HepG2 (cell line): ENCODE results near the gene HELB. TPM values are rescaled to one million over a fixed set of nuclear protein-coding genes. Genes with fewer than 3 reads are reported as not detected.

ENCODE experiments used
- ATAC-seq: fragments of 200-7000 bp; cut with Tn5 transposase; 3 replicates; pipeline ENCODE4 v1.9.1; 2020; ENCODE audit warnings: mild to moderate bottlenecking, moderate library complexity
- BruUV-seq: library from RNA; stranded (reverse); fragments of 400-500 nt; replicated peaks from 2 replicates; lab custom pipeline; 2021; lab: Mats Ljungman, UMichigan
- CTCF ChIA-PET: fragments of 300-600 bp; formaldehyde crosslinking; extraction: SDS; loops from one replicate; lab custom pipeline; 2021; ENCODE audit warnings: low total read pairs, inconsistent platforms, low intra/inter-chr PET ratio; lab: Yijun Ruan, JAX
- POLR2A ChIA-PET: fragments of 350-600 bp; sonication (Branson Sonifier 250); formaldehyde crosslinking; loops from one replicate; lab custom pipeline; 2020; ENCODE audit warnings: antibody characterized with exemption, inconsistent platforms; lab: Yijun Ruan, JAX
- DNase-seq: peaks from one replicate; pipeline ENCODE4 v3.0.0-alpha.2; 2015; ENCODE audit warnings: low spot score
- FAIRE-seq: peaks from 3 replicates; lab custom pipeline; 2011; peaks lifted over from hg19 to GRCh38; lab: Jason Lieb, UNC
- H2AFZ ChIP-seq: one replicate; pipeline ENCODE4 v1.6.1; 2011; ENCODE audit warnings: low read length, inconsistent platforms
- H3K27ac ChIP-seq: fragments of 300-600 bp; 3 replicates; pipeline ENCODE4 v1.8.0; 2011; ENCODE audit warnings: mixed run types, mild to moderate bottlenecking, mixed read lengths, low read length, inconsistent platforms; ENCODE audit not compliant: insufficient read depth; ENCODE audit errors: extremely low read length
- H3K27me3 ChIP-seq, 2 experiments: fragments of 200-600 bp in 1 of 2; 2 replicates in 1 of 2; 3 replicates in 1 of 2; pipeline versions ENCODE4 v1.6.0 to v1.8.0; 2011; ENCODE audit warnings: low read length in 2 of 2, mild to moderate bottlenecking in 2 of 2, moderate library complexity in 2 of 2, inconsistent platforms in 1 of 2; ENCODE audit not compliant: insufficient read depth in 2 of 2, control insufficient read depth in 1 of 2
- H3K36me3 ChIP-seq, 2 experiments: fragments of 200-600 bp in 1 of 2; replicated peaks in 1 of 2; 2 replicates in 1 of 2; 3 replicates in 1 of 2; pipeline versions ENCODE4 v1.5.1 to v1.8.0; 2011; ENCODE audit warnings: low read length in 2 of 2, inconsistent platforms in 1 of 2; ENCODE audit not compliant: insufficient read depth in 2 of 2, control insufficient read depth in 1 of 2
- H3K4me1 ChIP-seq: 2 replicates; pipeline ENCODE4 v1.5.1; 2012; ENCODE audit warnings: low read length, inconsistent platforms; ENCODE audit not compliant: insufficient read depth
- H3K4me2 ChIP-seq: 2 replicates; pipeline ENCODE4 v1.6.0; 2011; ENCODE audit warnings: low read depth, low read length, inconsistent platforms
- H3K4me3 ChIP-seq, 3 experiments: fragments of 200-600 bp in 1 of 3; sonication (generic), shearing (Covaris generic) in 1 of 3; replicated peaks in 1 of 3; 2 replicates each; pipeline ENCODE4 v1.5.1; 2011 to 2016; ENCODE audit warnings: low read length in 3 of 3, inconsistent platforms in 2 of 3, low read depth in 2 of 3, mild to moderate bottlenecking in 2 of 3, control low read depth in 1 of 3, mixed read lengths in 1 of 3; ENCODE audit not compliant: insufficient read depth in 1 of 3
- H3K79me2 ChIP-seq: one replicate; pipeline ENCODE4 v1.6.1; 2011; ENCODE audit warnings: low read length, inconsistent platforms; ENCODE audit not compliant: insufficient read depth
- H3K9ac ChIP-seq: 2 replicates; pipeline ENCODE4 v1.6.0; 2011; ENCODE audit warnings: mild to moderate bottlenecking, low read depth, low read length, inconsistent platforms; ENCODE audit not compliant: insufficient read depth
- H3K9me3 ChIP-seq: 2 replicates; pipeline ENCODE4 v1.5.1; 2012; ENCODE audit warnings: mild to moderate bottlenecking, low read length
- H4K20me1 ChIP-seq: 2 replicates; pipeline ENCODE4 v1.6.0; 2011; ENCODE audit warnings: inconsistent platforms, mild to moderate bottlenecking, low read length, moderate library complexity; ENCODE audit not compliant: insufficient read depth
- AKAP8 ChIP-seq: sonication (generic); formaldehyde crosslinking; IDR thresholded peaks from 2 replicates; pipeline ENCODE4 v1.5.1; 2020; ENCODE audit warnings: mild to moderate bottlenecking, missing genetic modification reagents
- EP300 ChIP-seq, 3 experiments: sonication (generic) in 1 of 3; formaldehyde crosslinking in 1 of 3; IDR thresholded peaks; 2 replicates each; pipeline versions ENCODE4 v1.5.1 to v1.6.1; 2011 to 2020; ENCODE audit warnings: low read depth in 2 of 3, low read length in 2 of 3, borderline replicate concordance in 1 of 3, improper control_type of control experiment in 1 of 3, mild to moderate bottlenecking in 1 of 3, missing genetic modification reagents in 1 of 3, moderate library complexity in 1 of 3
- HHEX ChIP-seq: IDR thresholded peaks from 2 replicates; pipeline ENCODE4 v1.6.1; 2016; ENCODE audit warnings: control low read depth
- HNRNPK ChIP-seq: fragments of 200-400 bp; formaldehyde crosslinking; IDR thresholded peaks from 2 replicates; pipeline ENCODE4 v1.6.1; 2018; ENCODE audit warnings: low read length, low read depth, moderate library complexity, mild to moderate bottlenecking; ENCODE audit not compliant: poor library complexity, severe bottlenecking
- MIXL1 ChIP-seq: IDR thresholded peaks from 2 replicates; pipeline ENCODE4 v1.6.1; 2016
- MYC ChIP-seq: sonication (generic); formaldehyde crosslinking; IDR thresholded peaks from 2 replicates; pipeline ENCODE4 v1.9.0; 2021; ENCODE audit warnings: missing genetic modification reagents, borderline replicate concordance
- NBN ChIP-seq: fragments of 450-650 bp; conservative IDR thresholded peaks from 2 replicates; pipeline ENCODE4 v1.6.1; 2017
- RBFOX2 ChIP-seq: fragments of 200-400 bp; formaldehyde crosslinking; IDR thresholded peaks from 2 replicates; pipeline ENCODE4 v1.6.1; 2017; ENCODE audit warnings: low read depth, mild to moderate bottlenecking, low read length
- REPIN1 ChIP-seq: sonication (generic); formaldehyde crosslinking; IDR thresholded peaks from 2 replicates; pipeline ENCODE4 v1.8.0; 2022; ENCODE audit warnings: missing genetic modification reagents, low read depth, mild to moderate bottlenecking, borderline replicate concordance
- SIN3B ChIP-seq: fragments of 150-350 bp; IDR thresholded peaks from 2 replicates; pipeline ENCODE4 v1.6.1; 2014; ENCODE audit warnings: low read length
- TEAD3 ChIP-seq: optimal IDR thresholded peaks from 2 replicates; pipeline ENCODE3; 2016; ENCODE audit warnings: borderline replicate concordance
- ZNF350 ChIP-seq: sonication (generic); formaldehyde crosslinking; IDR thresholded peaks from 2 replicates; pipeline ENCODE4 v1.4.0; 2020; ENCODE audit warnings: mild to moderate bottlenecking, low read depth, missing genetic modification reagents, borderline replicate concordance
- ZNF460 ChIP-seq: sonication (generic); formaldehyde crosslinking; IDR thresholded peaks from 2 replicates; pipeline ENCODE4 v1.5.1; 2020; ENCODE audit warnings: missing genetic modification reagents, mild to moderate bottlenecking, borderline replicate concordance
- ZNF788 ChIP-seq: sonication (generic); formaldehyde crosslinking; IDR thresholded peaks from 2 replicates; pipeline ENCODE4 v1.5.0; 2020; ENCODE audit warnings: mild to moderate bottlenecking, missing genetic modification reagents, borderline replicate concordance
- WGBS: methylation state at CpG from one replicate; pipeline ENCODE4 v1.1.6; 2017; ENCODE audit warnings: low lambda C conversion rate; 5-methylcytosine and 5-hydroxymethylcytosine counted together
- in situ Hi-C: cut with HindIII; loops from 2 replicates; pipeline ENCODE4 v1.10.0; 2017; ENCODE audit warnings: low pct_unique_long_range_greater_than_20kb; ENCODE audit not compliant: extremely low pct_ligation_motif_present
- intact Hi-C: fragments of 100-400 bp; cut with micrococcal nuclease; formaldehyde crosslinking; loops from one replicate; pipeline ENCODE4 v1.10.0; 2022; ENCODE audit not compliant: unreplicated experiment
- polyA plus RNA-seq, 8 experiments: library from polyadenylated mRNA; depleted of rRNA in 3 of 8; stranded (reverse) in 7 of 8; unstranded in 1 of 8; fragments of >200 nt; fragmentation: Illumina TruSeq in 4 of 8; extraction: Trizol in 4 of 8; gene quantifications; 2 replicates each; pipeline versions ENCODE4 v1.2.1 to v1.2.3, GENCODE V29; 2011 to 2016; ENCODE audit warnings: low read depth in 4 of 8, missing spikeins in 1 of 8, mixed read lengths in 1 of 8; ENCODE audit not compliant: insufficient read depth in 1 of 8
- total RNA-seq, 5 experiments: library from RNA; depleted of rRNA; stranded (reverse); fragments of >200 nt; fragmentation: Illumina TruSeq; extraction: Trizol; gene quantifications; 2 replicates each; pipeline ENCODE4 v1.2.3, GENCODE V29; 2016; ENCODE audit warnings: low read depth in 1 of 5
- TF ChIP-seq, protein P1 (sequence below): IDR thresholded peaks from 2 replicates; pipeline ENCODE4 v1.6.1; 2012; ENCODE audit warnings: inconsistent platforms
- TF ChIP-seq, protein P2 (sequence below): sonication (generic); formaldehyde crosslinking; conservative IDR thresholded peaks from 2 replicates; pipeline ENCODE4 v1.8.0; 2022; ENCODE audit warnings: low read depth, missing genetic modification reagents

The HELB gene
- total and polyA plus RNA-seq, 2 of the 13 experiments (the other 11 are each of a cell fraction or from before 2014, with no cell fraction given), result 1.7 to 3.7 TPM

DNA sequence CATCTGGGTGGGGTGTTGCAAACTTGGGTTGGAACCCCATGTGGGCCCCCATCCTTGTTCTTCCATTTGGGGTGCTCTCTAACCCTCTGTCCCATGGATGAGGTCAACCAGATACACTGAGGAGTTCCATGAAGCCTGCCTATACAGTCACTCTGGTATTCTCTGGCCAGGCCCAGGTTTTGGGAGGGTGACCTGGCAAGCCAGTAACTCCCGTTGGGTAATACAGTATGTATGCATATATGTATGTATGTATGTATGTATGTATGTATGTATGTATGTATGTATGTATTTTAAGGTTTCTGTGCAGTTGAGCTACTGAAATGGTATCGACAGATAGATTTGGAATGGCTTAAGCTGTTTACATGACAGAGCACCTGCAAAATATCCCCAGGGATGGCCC lies 12.8 kb upstream of the HELB start (continued):
- TF ChIP-seq ZNF350 (CRISPR knock-in tag), result no peak
- no peak for TF ChIP-seq ZNF460 (CRISPR knock-in tag)
- TF ChIP-seq SIN3B, result no peak
- TF ChIP-seq, protein P1, sequence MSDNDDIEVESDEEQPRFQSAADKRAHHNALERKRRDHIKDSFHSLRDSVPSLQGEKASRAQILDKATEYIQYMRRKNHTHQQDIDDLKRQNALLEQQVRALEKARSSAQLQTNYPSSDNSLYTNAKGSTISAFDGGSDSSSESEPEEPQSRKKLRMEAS, result no peak
- no peak for TF ChIP-seq MIXL1 (CRISPR knock-in tag)
- no peak for TF ChIP-seq RBFOX2

DNA sequence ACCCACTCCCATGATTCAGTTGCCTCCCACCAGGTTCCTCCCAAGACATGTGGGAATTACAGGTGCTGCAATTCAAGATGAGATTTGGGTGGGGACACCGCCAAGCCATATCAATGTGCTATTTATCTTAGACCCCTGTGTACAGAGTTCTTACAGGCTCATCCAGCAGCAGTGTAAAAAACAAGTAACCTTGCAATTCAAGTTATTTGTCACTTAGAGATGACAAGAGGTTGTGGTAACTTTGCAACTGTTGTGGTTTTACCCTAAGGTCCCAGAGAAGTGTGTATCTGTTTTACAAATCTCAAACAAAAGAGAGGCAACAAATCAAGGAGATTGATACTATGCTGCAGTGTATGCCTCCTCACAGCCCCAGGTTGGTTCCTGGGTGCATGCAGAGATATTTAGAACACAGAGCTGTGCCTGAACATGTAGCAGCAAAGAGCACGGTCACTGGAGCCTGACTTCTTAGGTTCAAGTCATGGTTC lies 11.5 kb upstream of the HELB start:
- Histone ChIP-seq H3K4me2 (no peak overlapping the region), H3K9me3 (no peaks in the 10 kb centered on the region), H3K4me3 (no peak overlapping the region), H4K20me1 (no peaks in the 10 kb centered on the region), H3K36me3 (no peaks in the 10 kb centered on the region), H3K27me3 (peaks cover 0 to 5% of the 10 kb centered on the region in 2 experiments; a peak in 4 of 5 replicates), H3K4me1 (no peaks in the 10 kb centered on the region), H2AFZ (no peak overlapping the region), H3K79me2 (no peaks in the 10 kb centered on the region), H3K9ac (no peak overlapping the region), H3K27ac (no peak overlapping the region)
- ATAC-seq, result no peak
- 45% methylated on average over 2 of the region's 2 CpGs for WGBS
- FAIRE-seq, result no peak
- intact Hi-C loops (no loop called here), in situ Hi-C loops (no loop called here)
- ChIA-PET CTCF (no interaction called here), POLR2A (no interaction called here)
- no TSS peak for BruUV-seq
- no peak for TF ChIP-seq HNRNPK
- DNase-seq, result no peak

DNA sequence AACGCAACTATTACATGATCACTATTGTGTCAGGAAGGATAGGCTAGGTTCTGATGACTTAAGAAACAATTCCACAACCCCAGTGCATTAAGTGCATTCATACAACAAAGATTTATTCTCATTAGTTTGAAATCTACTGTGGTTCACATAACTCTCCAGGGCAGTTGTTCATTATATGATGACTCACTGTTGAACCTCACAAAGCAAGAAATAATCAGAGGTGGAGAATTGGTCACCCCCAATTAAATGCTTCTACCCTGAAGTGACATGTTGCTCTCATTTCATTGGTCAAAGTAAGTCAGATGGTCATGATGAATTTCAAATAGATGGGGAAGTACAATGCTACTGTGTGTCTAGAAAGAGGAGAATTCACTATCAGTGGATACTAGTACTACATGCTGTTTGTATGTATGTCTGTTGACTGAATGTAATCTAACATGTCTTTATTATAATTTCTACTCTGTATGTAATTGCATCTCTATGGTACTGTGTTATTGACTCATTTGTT lies 6.1 kb upstream of the HELB start:
- TF ChIP-seq MYC (CRISPR knock-in tag) (no peak), AKAP8 (CRISPR knock-in tag) (no peak), TEAD3 (CRISPR knock-in tag) (no peak), HHEX (CRISPR knock-in tag) (no peak), EP300 (IDR thresholded peaks at IDR 0.05; ENCODE audit: low read depth in 2 of 2, low read length in 2 of 2) (no peak), EP300 (CRISPR knock-in tag; IDR thresholded peaks at IDR 0.05; ENCODE audit: borderline replicate concordance) (no peak), NBN (no peak), REPIN1 (CRISPR knock-in tag) (no peak), ZNF788 (CRISPR knock-in tag) (no peak)
- TF ChIP-seq, protein P2, sequence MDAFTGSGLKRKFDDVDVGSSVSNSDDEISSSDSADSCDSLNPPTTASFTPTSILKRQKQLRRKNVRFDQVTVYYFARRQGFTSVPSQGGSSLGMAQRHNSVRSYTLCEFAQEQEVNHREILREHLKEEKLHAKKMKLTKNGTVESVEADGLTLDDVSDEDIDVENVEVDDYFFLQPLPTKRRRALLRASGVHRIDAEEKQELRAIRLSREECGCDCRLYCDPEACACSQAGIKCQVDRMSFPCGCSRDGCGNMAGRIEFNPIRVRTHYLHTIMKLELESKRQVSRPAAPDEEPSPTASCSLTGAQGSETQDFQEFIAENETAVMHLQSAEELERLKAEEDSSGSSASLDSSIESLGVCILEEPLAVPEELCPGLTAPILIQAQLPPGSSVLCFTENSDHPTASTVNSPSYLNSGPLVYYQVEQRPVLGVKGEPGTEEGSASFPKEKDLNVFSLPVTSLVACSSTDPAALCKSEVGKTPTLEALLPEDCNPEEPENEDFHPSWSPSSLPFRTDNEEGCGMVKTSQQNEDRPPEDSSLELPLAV (CRISPR knock-in tag), result no peak
- no peak for DNase-seq
- FAIRE-seq, result no peak
- H3K79me2 ChIP-seq, result no peaks in the 10 kb centered on the region
- in situ Hi-C loops, result no loop called here
- no peaks in the 10 kb centered on the region for H3K9me3 ChIP-seq
- no TSS peak for BruUV-seq
- ATAC-seq, result no peak
- POLR2A ChIA-PET, result no interaction called here
- H3K4me3 ChIP-seq, result no peak overlapping the region
- intact Hi-C loops, result no loop called here
- H2AFZ ChIP-seq, result no peak overlapping the region
- WGBS, result 41% methylated on average over 1 of the region's 1 CpG
- H3K4me1 ChIP-seq, result no peaks in the 10 kb centered on the region
- no peaks in the 10 kb centered on the region for H4K20me1 ChIP-seq
- no peaks in the 10 kb centered on the region for H3K36me3 ChIP-seq
- peaks cover 0 to 5% of the 10 kb centered on the region in 2 experiments; a peak in 3 of 5 replicates for H3K27me3 ChIP-seq
- CTCF ChIA-PET, result no interaction called here
- H3K4me2 ChIP-seq, result no peak overlapping the region
- H3K9ac ChIP-seq, result no peak overlapping the region
- no peak overlapping the region for H3K27ac ChIP-seq
